Fibroblast of lung (primary cell): ENCODE measurements around the gene TGFB2. TPM values are rescaled to one million over a fixed set of nuclear protein-coding genes. Genes with fewer than 3 reads are reported as not detected.
A peak's percentile ranks its signal among the peaks of the same experiment; 100 is the strongest.

Source experiments
- DNase-seq, 2 donors: peaks; one replicate each; pipeline versions ENCODE4 v3.0.0 to v3.0.0-alpha.2; 2010; ENCODE audit warnings: low read depth in 2 of 2
- H2AFZ ChIP-seq: 2 replicates; pipeline ENCODE4 v1.5.1; 2012; ENCODE audit warnings: low read length, control low read depth, inconsistent platforms
- H3K27ac ChIP-seq: 2 replicates; pipeline ENCODE4 v1.5.1; 2011; ENCODE audit warnings: low read length, control low read depth; ENCODE audit not compliant: insufficient read depth
- H3K27me3 ChIP-seq: 2 replicates; pipeline ENCODE4 v1.5.1; 2011; ENCODE audit warnings: mild to moderate bottlenecking, low read length; ENCODE audit not compliant: control insufficient read depth, insufficient read depth
- H3K36me3 ChIP-seq: 2 replicates; pipeline ENCODE4 v1.5.1; 2011; ENCODE audit warnings: low read length; ENCODE audit not compliant: control insufficient read depth, insufficient read depth
- H3K4me1 ChIP-seq: 2 replicates; pipeline ENCODE4 v1.5.1; 2011; ENCODE audit warnings: low read length; ENCODE audit not compliant: control insufficient read depth, insufficient read depth; ENCODE audit errors: extremely low read depth
- H3K4me2 ChIP-seq: 2 replicates; pipeline ENCODE4 v1.5.1; 2011; ENCODE audit warnings: low read length, control low read depth; ENCODE audit not compliant: insufficient read depth; ENCODE audit errors: extremely low read depth
- H3K4me3 ChIP-seq, 4 experiments: fragments of 200-600 bp in 1 of 4; sonication (generic) in 1 of 4; replicated peaks in 1 of 4; 2 replicates each; pipeline ENCODE4 v1.5.1; 2011 to 2016; ENCODE audit warnings: low read length in 4 of 4, low read depth in 3 of 4, mild to moderate bottlenecking in 3 of 4, control low read depth in 2 of 4, inconsistent platforms in 1 of 4, mixed read lengths in 1 of 4; ENCODE audit not compliant: insufficient read depth in 1 of 4; ENCODE audit errors: control extremely low read depth in 1 of 4
- H3K79me2 ChIP-seq: 2 replicates; pipeline ENCODE4 v1.5.1; 2012; ENCODE audit warnings: mild to moderate bottlenecking, low read length, inconsistent platforms; ENCODE audit not compliant: control insufficient read depth, insufficient read depth
- H3K9ac ChIP-seq: 2 replicates; pipeline ENCODE4 v1.5.1; 2011; ENCODE audit warnings: mild to moderate bottlenecking, low read length, control low read depth; ENCODE audit not compliant: insufficient read depth
- H3K9me3 ChIP-seq: 2 replicates; pipeline ENCODE4 v1.5.1; 2012; ENCODE audit warnings: low read depth, low read length; ENCODE audit not compliant: control insufficient read depth, insufficient read depth
- H4K20me1 ChIP-seq: 2 replicates; pipeline ENCODE4 v1.5.1; 2011; ENCODE audit warnings: low read length; ENCODE audit not compliant: control insufficient read depth, insufficient read depth; ENCODE audit errors: extremely low read depth
- EZH2 ChIP-seq: IDR thresholded peaks from 2 replicates; pipeline ENCODE4 v1.5.1; 2012; ENCODE audit warnings: low read length, control low read depth, mild to moderate bottlenecking; ENCODE audit errors: missing control alignments
- polyA plus RNA-seq, 2 donors: library from polyadenylated mRNA; depleted of rRNA in 1 of 2; stranded (reverse) in 1 of 2; unstranded in 1 of 2; fragments of >200 nt; gene quantifications; 2 replicates each; pipeline ENCODE4 v1.2.1, GENCODE V29; 2011 to 2012; ENCODE audit warnings: missing spikeins in 1 of 2
- total RNA-seq: library from RNA; depleted of rRNA; stranded (reverse); fragments of >200 nt; gene quantifications from 2 replicates; pipeline ENCODE4 v1.2.1, GENCODE V29; 2014
- TF ChIP-seq, protein P1 (sequence below), 2 donors: IDR thresholded peaks in 1 of 2; conservative IDR thresholded peaks in 1 of 2; 1 replicate in 1 of 2; 2 replicates in 1 of 2; pipeline ENCODE4 v1.5.1; 2011 to 2012; ENCODE audit warnings: low read length in 2 of 2, control low read depth in 1 of 2, inconsistent platforms in 1 of 2, low read depth in 1 of 2, mild to moderate bottlenecking in 1 of 2

Gene TGFB2
- total and polyA plus RNA-seq, 2 donors (not counting 1 experiment from before 2014, with no cell fraction given), result 13.9 to 29.1 TPM

GRCh38 chr1:218461351-218461750 lies 116.2 kb downstream of the TGFB2 start:
- H3K4me1 ChIP-seq, result peaks cover 24% of the 10 kb centered on the region
- no peak for DNase-seq
- H2AFZ ChIP-seq, result no peak overlapping the region
- no peaks in the 10 kb centered on the region for H3K9me3 ChIP-seq
- TF ChIP-seq EZH2, result no peak
- TF ChIP-seq, protein P1, sequence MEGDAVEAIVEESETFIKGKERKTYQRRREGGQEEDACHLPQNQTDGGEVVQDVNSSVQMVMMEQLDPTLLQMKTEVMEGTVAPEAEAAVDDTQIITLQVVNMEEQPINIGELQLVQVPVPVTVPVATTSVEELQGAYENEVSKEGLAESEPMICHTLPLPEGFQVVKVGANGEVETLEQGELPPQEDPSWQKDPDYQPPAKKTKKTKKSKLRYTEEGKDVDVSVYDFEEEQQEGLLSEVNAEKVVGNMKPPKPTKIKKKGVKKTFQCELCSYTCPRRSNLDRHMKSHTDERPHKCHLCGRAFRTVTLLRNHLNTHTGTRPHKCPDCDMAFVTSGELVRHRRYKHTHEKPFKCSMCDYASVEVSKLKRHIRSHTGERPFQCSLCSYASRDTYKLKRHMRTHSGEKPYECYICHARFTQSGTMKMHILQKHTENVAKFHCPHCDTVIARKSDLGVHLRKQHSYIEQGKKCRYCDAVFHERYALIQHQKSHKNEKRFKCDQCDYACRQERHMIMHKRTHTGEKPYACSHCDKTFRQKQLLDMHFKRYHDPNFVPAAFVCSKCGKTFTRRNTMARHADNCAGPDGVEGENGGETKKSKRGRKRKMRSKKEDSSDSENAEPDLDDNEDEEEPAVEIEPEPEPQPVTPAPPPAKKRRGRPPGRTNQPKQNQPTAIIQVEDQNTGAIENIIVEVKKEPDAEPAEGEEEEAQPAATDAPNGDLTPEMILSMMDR (conservative IDR thresholded peaks at IDR 0.05 in 1 of 2, IDR thresholded peaks at IDR 0.05 in 1 of 2; ENCODE audit: low read depth in 1 of 2, low read length in 2 of 2), result no peak
- H4K20me1 ChIP-seq, result no peaks in the 10 kb centered on the region
- H3K79me2 ChIP-seq, result no peaks in the 10 kb centered on the region
- no peaks in the 10 kb centered on the region for H3K36me3 ChIP-seq
- H3K4me3 ChIP-seq, result no peak overlapping the region
- H3K27ac ChIP-seq, result no peak overlapping the region
- H3K27me3 ChIP-seq, result no peaks in the 10 kb centered on the region
- H3K9ac ChIP-seq, result no peak overlapping the region
- H3K4me2 ChIP-seq, result no peak overlapping the region

DNA sequence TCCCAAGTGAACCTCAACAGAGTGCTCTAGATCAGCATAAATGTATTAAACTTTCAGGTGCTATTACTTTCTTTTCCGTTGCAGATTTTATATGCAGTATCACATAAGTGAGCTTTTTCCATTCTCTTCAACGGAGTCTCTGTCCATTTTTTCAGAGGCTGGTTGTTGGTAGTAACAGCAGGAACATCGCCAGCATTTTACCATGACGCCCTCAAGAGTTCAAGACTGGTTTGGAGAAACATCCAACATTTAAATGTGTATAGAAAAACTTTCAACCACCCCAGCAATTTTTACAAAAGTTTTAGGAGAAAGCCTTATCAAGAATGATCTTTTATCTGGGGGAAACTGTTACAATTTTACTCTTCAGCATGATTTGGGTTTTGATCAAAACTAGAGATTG lies 117.0 kb downstream of the TGFB2 start:
- Histone ChIP-seq H3K4me3 (no peak overlapping the region), H4K20me1 (no peaks in the 10 kb centered on the region), H3K9ac (no peak overlapping the region), H3K9me3 (no peaks in the 10 kb centered on the region), H3K27me3 (no peaks in the 10 kb centered on the region), H3K4me2 (no peak overlapping the region), H2AFZ (no peak overlapping the region), H3K27ac (no peak overlapping the region), H3K36me3 (no peaks in the 10 kb centered on the region), H3K4me1 (peaks cover 30% of the 10 kb centered on the region), H3K79me2 (no peaks in the 10 kb centered on the region)
- DNase-seq, result no peak
- no peak for TF ChIP-seq EZH2
- TF ChIP-seq, protein P1 (conservative IDR thresholded peaks at IDR 0.05 in 1 of 2, IDR thresholded peaks at IDR 0.05 in 1 of 2; ENCODE audit: low read depth in 1 of 2, low read length in 2 of 2), result no peak

DNA sequence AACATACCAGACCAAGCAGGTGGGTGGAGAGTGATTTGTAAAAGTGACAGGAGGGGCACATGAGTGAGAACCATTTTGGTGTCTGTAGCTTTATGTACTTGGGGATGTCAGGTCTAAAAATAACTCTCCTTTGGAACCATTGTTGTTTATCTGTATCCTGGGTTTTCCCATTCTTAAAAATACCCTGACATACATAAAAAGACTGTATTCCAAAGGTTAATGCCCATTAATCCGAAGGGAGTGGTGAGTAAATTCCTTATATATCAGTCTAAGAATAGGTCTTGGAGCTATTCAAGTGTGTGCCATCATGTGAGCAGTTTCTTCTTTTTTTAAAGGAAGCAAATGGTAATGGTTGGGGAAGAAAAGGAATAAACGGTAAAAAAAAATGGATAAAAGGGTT lies 117.5 kb downstream of the TGFB2 start:
- DNase-seq, result no peak
- no peaks in the 10 kb centered on the region for H3K79me2 ChIP-seq
- H2AFZ ChIP-seq, result no peak overlapping the region
- H3K4me3 ChIP-seq, result no peak overlapping the region
- TF ChIP-seq EZH2, result no peak
- TF ChIP-seq, protein P1 (conservative IDR thresholded peaks at IDR 0.05 in 1 of 2, IDR thresholded peaks at IDR 0.05 in 1 of 2; ENCODE audit: low read depth in 1 of 2, low read length in 2 of 2), result no peak
- no peak overlapping the region for H3K9ac ChIP-seq
- H3K36me3 ChIP-seq, result no peaks in the 10 kb centered on the region
- H3K4me2 ChIP-seq, result no peak overlapping the region
- H3K9me3 ChIP-seq, result no peaks in the 10 kb centered on the region
- H3K27me3 ChIP-seq, result no peaks in the 10 kb centered on the region
- no peaks in the 10 kb centered on the region for H4K20me1 ChIP-seq
- peak overlapping the region; percentile 75 for H3K27ac ChIP-seq
- peaks cover 33% of the 10 kb centered on the region for H3K4me1 ChIP-seq
